Mesenchymal stem cell (in vitro differentiated cells and primary cell): ENCODE results near the gene INSC.
A peak's percentile ranks its signal among the peaks of the same experiment; 100 is the strongest.

Source experiments
- DNase-seq: peaks from one replicate; pipeline ENCODE4 v3.0.0-alpha.2; 2013
- H2AFZ ChIP-seq: one replicate; pipeline ENCODE4 v1.6.1; 2013; ENCODE audit warnings: low read depth, mild to moderate bottlenecking, control low read depth, inconsistent platforms, low read length, moderate library complexity
- H2AK5ac ChIP-seq: 2 replicates; pipeline ENCODE4 v1.6.1; 2013; ENCODE audit warnings: low read length, moderate library complexity, mild to moderate bottlenecking, inconsistent platforms; ENCODE audit not compliant: severe bottlenecking
- H2BK120ac ChIP-seq: one replicate; pipeline ENCODE4 v1.6.1; 2013; ENCODE audit warnings: low read depth, mild to moderate bottlenecking, inconsistent platforms, low read length, moderate library complexity
- H2BK12ac ChIP-seq, 2 experiments: one replicate each; pipeline ENCODE4 v1.6.1; 2013; ENCODE audit warnings: inconsistent platforms in 2 of 2, low read length in 2 of 2, mild to moderate bottlenecking in 2 of 2, moderate library complexity in 2 of 2, control low read depth in 1 of 2
- H2BK15ac ChIP-seq: one replicate; pipeline ENCODE4 v1.6.1; 2013; ENCODE audit warnings: mild to moderate bottlenecking, low read depth, inconsistent platforms; ENCODE audit not compliant: poor library complexity, severe bottlenecking
- H2BK5ac ChIP-seq: 2 replicates; pipeline ENCODE4 v1.6.1; 2013; ENCODE audit warnings: low read depth, mild to moderate bottlenecking, low read length, control low read depth, inconsistent platforms; ENCODE audit not compliant: poor library complexity, severe bottlenecking
- H3K14ac ChIP-seq, 2 experiments: one replicate each; pipeline ENCODE4 v1.6.1; 2013; ENCODE audit warnings: inconsistent platforms in 2 of 2, low read length in 2 of 2, control low read depth in 1 of 2, mild to moderate bottlenecking in 1 of 2, moderate library complexity in 1 of 2
- H3K18ac ChIP-seq, 2 experiments: one replicate each; pipeline ENCODE4 v1.6.1; 2013; ENCODE audit warnings: inconsistent platforms in 2 of 2, low read length in 2 of 2, control low read depth in 1 of 2, low read depth in 1 of 2, mild to moderate bottlenecking in 1 of 2
- H3K23ac ChIP-seq, 2 experiments: one replicate each; pipeline ENCODE4 v1.6.1; 2013; ENCODE audit warnings: inconsistent platforms in 2 of 2, low read length in 2 of 2, mild to moderate bottlenecking in 2 of 2, moderate library complexity in 2 of 2, control low read depth in 1 of 2
- H3K27ac ChIP-seq: 2 replicates; pipeline ENCODE4 v1.5.1; 2013; ENCODE audit warnings: mild to moderate bottlenecking, moderate library complexity, low read length, control low read depth, inconsistent platforms; ENCODE audit not compliant: poor library complexity, severe bottlenecking
- H3K27me3 ChIP-seq, 2 experiments: 2 replicates each; pipeline versions ENCODE4 v1.6.1 to v1.7.0; 2013; ENCODE audit warnings: low read length in 2 of 2, mild to moderate bottlenecking in 2 of 2, moderate library complexity in 2 of 2, control low read depth in 1 of 2, inconsistent platforms in 1 of 2; ENCODE audit not compliant: control insufficient read depth in 1 of 2, insufficient read depth in 1 of 2
- H3K36me3 ChIP-seq, 2 experiments: 2 replicates each; pipeline versions ENCODE4 v1.6.1 to v1.7.0; 2013; ENCODE audit warnings: low read length in 2 of 2, control low read depth in 1 of 2, inconsistent platforms in 1 of 2, low read depth in 1 of 2, mild to moderate bottlenecking in 1 of 2; ENCODE audit not compliant: insufficient read depth in 2 of 2, control insufficient read depth in 1 of 2
- H3K4ac ChIP-seq, 2 experiments: one replicate each; pipeline ENCODE4 v1.6.1; 2013; ENCODE audit warnings: inconsistent platforms in 2 of 2, low read length in 2 of 2, mild to moderate bottlenecking in 2 of 2, moderate library complexity in 2 of 2, control low read depth in 1 of 2, low read depth in 1 of 2
- H3K4me1 ChIP-seq: 2 replicates; pipeline ENCODE4 v1.6.1; 2013; ENCODE audit warnings: low read depth, low read length, control low read depth; ENCODE audit not compliant: control insufficient read depth, insufficient read depth
- H3K4me2 ChIP-seq: 2 replicates; pipeline ENCODE4 v1.6.1; 2013; ENCODE audit warnings: low read length, mild to moderate bottlenecking, inconsistent platforms; ENCODE audit not compliant: poor library complexity, severe bottlenecking
- H3K4me3 ChIP-seq, 2 experiments: 2 replicates each; pipeline versions ENCODE4 v1.5.1 to v1.7.0; 2013; ENCODE audit warnings: low read length in 2 of 2, mild to moderate bottlenecking in 2 of 2, control low read depth in 1 of 2, low read depth in 1 of 2; ENCODE audit not compliant: insufficient read depth in 1 of 2
- H3K79me1 ChIP-seq: replicated peaks from 2 replicates; pipeline ENCODE4 v1.6.1; 2013; ENCODE audit warnings: mild to moderate bottlenecking, control low read depth, low read length, inconsistent platforms; ENCODE audit not compliant: poor library complexity, severe bottlenecking
- H3K9ac ChIP-seq: 2 replicates; pipeline ENCODE4 v1.7.0; 2013; ENCODE audit warnings: mild to moderate bottlenecking, low read length, moderate library complexity
- H3K9me3 ChIP-seq: 2 replicates; pipeline ENCODE4 v1.7.0; 2013; ENCODE audit warnings: mild to moderate bottlenecking, low read length; ENCODE audit not compliant: control insufficient read depth
- H4K8ac ChIP-seq: one replicate; pipeline ENCODE4 v1.6.1; 2013; ENCODE audit warnings: inconsistent platforms, mild to moderate bottlenecking, low read length, moderate library complexity
- H4K91ac ChIP-seq: one replicate; pipeline ENCODE4 v1.6.1; 2013; ENCODE audit warnings: mild to moderate bottlenecking, low read length, inconsistent platforms
- WGBS: methylation state at CpG from one replicate; pipeline ENCODE4 v1.1.7; 2013; ENCODE audit warnings: mixed read lengths; 5-methylcytosine and 5-hydroxymethylcytosine counted together

Gene INSC

GRCh38 chr11:15278128-15278527 is 163.4 kb downstream of the INSC start:
- no peak overlapping the region for H4K91ac ChIP-seq
- no peak overlapping the region for H2AK5ac ChIP-seq
- peaks cover 6 to 18% of the 10 kb centered on the region in 2 experiments for H3K27me3 ChIP-seq
- H4K8ac ChIP-seq, result no peak overlapping the region
- H2BK12ac ChIP-seq, result no peak overlapping the region
- H2AFZ ChIP-seq, result no peak overlapping the region
- no peak overlapping the region for H3K14ac ChIP-seq
- no peak overlapping the region for H3K9ac ChIP-seq
- no peak overlapping the region for H3K23ac ChIP-seq
- H3K36me3 ChIP-seq, result no peaks in the 10 kb centered on the region
- H3K4me2 ChIP-seq, result no peak overlapping the region
- peak; percentile 64 for DNase-seq
- no peaks in the 10 kb centered on the region for H3K4me1 ChIP-seq
- no peak overlapping the region for H2BK5ac ChIP-seq
- H3K4me3 ChIP-seq, result no peak overlapping the region
- H3K18ac ChIP-seq, result no peak overlapping the region
- H3K4ac ChIP-seq, result no peak overlapping the region
- no peak overlapping the region for H2BK120ac ChIP-seq
- WGBS, result 45% methylated on average over 5 of the region's 5 CpGs
- H3K79me1 ChIP-seq, result no peaks in the 10 kb centered on the region
- H2BK15ac ChIP-seq, result no peak overlapping the region
- no peaks in the 10 kb centered on the region for H3K9me3 ChIP-seq
- H3K27ac ChIP-seq, result no peak overlapping the region

GRCh38 chr11:15280393-15280792 is 165.7 kb downstream of the INSC start:
- no peaks in the 10 kb centered on the region for H3K4me1 ChIP-seq
- H3K4me2 ChIP-seq, result no peak overlapping the region
- H3K27ac ChIP-seq, result no peak overlapping the region
- H2BK15ac ChIP-seq, result no peak overlapping the region
- no peak overlapping the region for H2BK12ac ChIP-seq
- H4K91ac ChIP-seq, result no peak overlapping the region
- H3K36me3 ChIP-seq, result no peaks in the 10 kb centered on the region
- no peaks in the 10 kb centered on the region for H3K79me1 ChIP-seq
- no peak overlapping the region for H3K14ac ChIP-seq
- H3K18ac ChIP-seq, result no peak overlapping the region
- H3K9me3 ChIP-seq, result no peaks in the 10 kb centered on the region
- no peak overlapping the region for H4K8ac ChIP-seq
- peaks cover 0 to 18% of the 10 kb centered on the region in 2 experiments for H3K27me3 ChIP-seq
- no peak overlapping the region for H3K9ac ChIP-seq
- no peak overlapping the region for H3K4ac ChIP-seq
- H2BK120ac ChIP-seq, result no peak overlapping the region
- no peak overlapping the region for H2AK5ac ChIP-seq
- no peak overlapping the region for H2BK5ac ChIP-seq
- no peak overlapping the region for H3K23ac ChIP-seq
- DNase-seq, result no peak
- H3K4me3 ChIP-seq, result no peak overlapping the region
- H2AFZ ChIP-seq, result no peak overlapping the region

GRCh38 chr11:15282754-15283153 is 168.0 kb downstream of the INSC start:
- no peaks in the 10 kb centered on the region for H3K4me1 ChIP-seq
- H2BK5ac ChIP-seq, result no peak overlapping the region
- H3K18ac ChIP-seq, result no peak overlapping the region
- no peak overlapping the region for H4K91ac ChIP-seq
- no peak overlapping the region for H3K4ac ChIP-seq
- no peak overlapping the region for H3K9ac ChIP-seq
- H3K9me3 ChIP-seq, result no peaks in the 10 kb centered on the region
- WGBS, result 84% methylated on average over 2 of the region's 2 CpGs
- no peak overlapping the region for H3K14ac ChIP-seq
- H2BK120ac ChIP-seq, result no peak overlapping the region
- H3K36me3 ChIP-seq, result no peaks in the 10 kb centered on the region
- H3K23ac ChIP-seq, result no peak overlapping the region
- H4K8ac ChIP-seq, result no peak overlapping the region
- H2BK12ac ChIP-seq, result no peak overlapping the region
- H3K27me3 ChIP-seq, result peaks cover 0 to 11% of the 10 kb centered on the region in 2 experiments
- no peak overlapping the region for H3K4me2 ChIP-seq
- H2AFZ ChIP-seq, result peak overlapping the region; percentile 39
- H3K27ac ChIP-seq, result no peak overlapping the region
- no peak overlapping the region for H3K4me3 ChIP-seq
- H3K79me1 ChIP-seq, result no peaks in the 10 kb centered on the region
- no peak for DNase-seq
- no peak overlapping the region for H2BK15ac ChIP-seq
- no peak overlapping the region for H2AK5ac ChIP-seq

GRCh38 chr11:15286465-15286864 is 171.7 kb downstream of the INSC start:
- Histone ChIP-seq H3K36me3 (no peaks in the 10 kb centered on the region), H3K18ac (no peak overlapping the region), H3K27ac (no peak overlapping the region), H3K4me1 (no peaks in the 10 kb centered on the region), H4K91ac (no peak overlapping the region), H3K79me1 (no peaks in the 10 kb centered on the region), H2BK15ac (no peak overlapping the region), H4K8ac (no peak overlapping the region), H2BK120ac (no peak overlapping the region), H3K4me3 (no peak overlapping the region), H2AFZ (no peak overlapping the region), H3K14ac (no peak overlapping the region), H3K4me2 (no peak overlapping the region), H3K4ac (no peak overlapping the region), H3K9me3 (no peaks in the 10 kb centered on the region), H2AK5ac (no peak overlapping the region), H2BK12ac (no peak overlapping the region), H3K9ac (no peak overlapping the region), H2BK5ac (no peak overlapping the region), H3K27me3 (no peaks in the 10 kb centered on the region), H3K23ac (no peak overlapping the region)
- WGBS, result 74% methylated on average over 2 of the region's 2 CpGs
- DNase-seq, result no peak
